ENCODE results near the gene ACTR1A.

DNA sequence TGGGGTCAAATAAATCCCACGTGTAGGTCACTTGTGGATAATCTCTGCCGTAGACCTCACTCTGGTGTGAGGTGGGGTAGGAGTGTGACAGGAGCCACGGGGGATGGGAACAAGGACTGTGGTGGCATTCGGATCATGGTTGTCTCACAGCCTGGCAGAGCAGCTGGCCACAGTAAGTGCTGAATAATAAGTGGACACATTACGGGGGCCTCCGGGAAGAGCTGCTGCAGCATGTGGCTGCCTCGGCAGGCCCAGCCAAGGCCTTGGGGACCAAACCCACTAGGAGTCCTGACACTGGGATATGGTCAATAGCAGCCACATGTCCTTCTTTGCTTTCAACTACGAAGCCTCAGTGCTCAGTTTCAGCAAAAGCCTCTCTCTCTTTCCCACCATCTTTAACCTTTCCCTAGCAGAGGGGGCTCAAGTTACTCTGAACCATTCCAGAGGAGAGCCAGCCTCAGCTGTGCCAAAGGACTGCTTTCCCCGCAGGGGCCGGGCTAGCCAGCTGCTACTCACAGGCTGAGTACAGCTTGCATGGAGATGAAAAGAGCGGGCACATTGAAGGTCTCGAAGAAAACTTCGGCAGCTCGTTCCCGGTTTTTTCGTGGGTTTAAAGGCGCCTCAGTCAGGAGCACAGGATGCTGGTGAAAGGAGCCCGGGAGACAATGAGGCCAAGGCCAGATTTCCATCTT lies 17.3 kb downstream of the ACTR1A start:
- TF ChIP-seq, protein P1, sequence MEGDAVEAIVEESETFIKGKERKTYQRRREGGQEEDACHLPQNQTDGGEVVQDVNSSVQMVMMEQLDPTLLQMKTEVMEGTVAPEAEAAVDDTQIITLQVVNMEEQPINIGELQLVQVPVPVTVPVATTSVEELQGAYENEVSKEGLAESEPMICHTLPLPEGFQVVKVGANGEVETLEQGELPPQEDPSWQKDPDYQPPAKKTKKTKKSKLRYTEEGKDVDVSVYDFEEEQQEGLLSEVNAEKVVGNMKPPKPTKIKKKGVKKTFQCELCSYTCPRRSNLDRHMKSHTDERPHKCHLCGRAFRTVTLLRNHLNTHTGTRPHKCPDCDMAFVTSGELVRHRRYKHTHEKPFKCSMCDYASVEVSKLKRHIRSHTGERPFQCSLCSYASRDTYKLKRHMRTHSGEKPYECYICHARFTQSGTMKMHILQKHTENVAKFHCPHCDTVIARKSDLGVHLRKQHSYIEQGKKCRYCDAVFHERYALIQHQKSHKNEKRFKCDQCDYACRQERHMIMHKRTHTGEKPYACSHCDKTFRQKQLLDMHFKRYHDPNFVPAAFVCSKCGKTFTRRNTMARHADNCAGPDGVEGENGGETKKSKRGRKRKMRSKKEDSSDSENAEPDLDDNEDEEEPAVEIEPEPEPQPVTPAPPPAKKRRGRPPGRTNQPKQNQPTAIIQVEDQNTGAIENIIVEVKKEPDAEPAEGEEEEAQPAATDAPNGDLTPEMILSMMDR (IDR thresholded peaks at IDR 0.05): no peak
- TF ChIP-seq POLR2A (IDR thresholded peaks at IDR 0.05): no peak
